Ecto neural progenitor cell (in vitro differentiated cells): ENCODE data around the gene OXSR1.
"Not testable (repeated sequence)": the region's sequence is repeated elsewhere in the genome, so short reads cannot be mapped to it uniquely, and the experiment has no call there.

Source experiments
- DNase-seq: peaks from one replicate; pipeline ENCODE4 v3.0.0-alpha.2; 2018; ENCODE audit warnings: low spot score

The OXSR1 gene

DNA sequence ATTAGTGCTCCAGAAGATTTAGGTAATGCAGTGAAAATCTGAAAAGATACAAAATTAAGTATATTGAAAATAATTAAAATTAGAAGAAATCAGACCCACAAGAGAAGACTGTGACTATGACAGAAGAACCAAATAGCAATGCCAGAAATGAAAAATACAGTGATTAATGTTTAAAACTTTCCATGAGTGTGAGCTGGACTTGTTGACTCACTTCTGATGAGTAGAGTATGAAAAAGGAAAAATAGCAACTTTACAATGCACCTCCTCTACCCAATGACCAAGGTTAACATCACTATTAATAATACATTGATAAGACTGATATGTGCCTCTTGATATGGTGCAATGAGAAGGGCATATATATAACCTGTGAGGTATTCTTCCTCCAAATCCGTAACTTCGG is 60.9 kb downstream of the OXSR1 start:
- no peak for DNase-seq

DNA sequence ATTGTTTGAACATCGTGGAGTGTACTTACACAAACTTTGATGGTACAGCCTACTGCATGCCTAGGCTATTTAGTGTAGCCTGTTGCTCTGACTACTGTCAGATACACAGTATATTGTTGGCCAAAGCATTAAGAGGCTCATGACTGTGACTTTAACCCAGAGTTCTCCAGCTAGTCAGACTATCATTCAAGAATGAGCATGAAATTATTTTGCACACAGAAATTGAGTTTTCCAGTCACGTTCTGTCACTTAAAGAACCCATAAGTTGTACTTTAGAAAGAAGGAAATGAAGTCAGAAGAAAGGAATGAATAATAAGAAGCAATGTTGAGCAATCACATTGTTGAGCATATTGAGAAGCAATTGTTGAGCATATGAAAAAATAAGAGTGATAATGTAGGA is 62.7 kb downstream of the OXSR1 start:
- DNase-seq = no peak

- DNase-seq = no peak
Measured at GRCh38 chr3:38229036-38229435, 63.7 kb downstream of the OXSR1 start.

GRCh38 chr3:38232701-38233100 is 67.4 kb downstream of the OXSR1 start:
- no peak for DNase-seq

GRCh38 chr3:38235466-38235865 is 70.1 kb downstream of the OXSR1 start:
- DNase-seq = no peak

DNA sequence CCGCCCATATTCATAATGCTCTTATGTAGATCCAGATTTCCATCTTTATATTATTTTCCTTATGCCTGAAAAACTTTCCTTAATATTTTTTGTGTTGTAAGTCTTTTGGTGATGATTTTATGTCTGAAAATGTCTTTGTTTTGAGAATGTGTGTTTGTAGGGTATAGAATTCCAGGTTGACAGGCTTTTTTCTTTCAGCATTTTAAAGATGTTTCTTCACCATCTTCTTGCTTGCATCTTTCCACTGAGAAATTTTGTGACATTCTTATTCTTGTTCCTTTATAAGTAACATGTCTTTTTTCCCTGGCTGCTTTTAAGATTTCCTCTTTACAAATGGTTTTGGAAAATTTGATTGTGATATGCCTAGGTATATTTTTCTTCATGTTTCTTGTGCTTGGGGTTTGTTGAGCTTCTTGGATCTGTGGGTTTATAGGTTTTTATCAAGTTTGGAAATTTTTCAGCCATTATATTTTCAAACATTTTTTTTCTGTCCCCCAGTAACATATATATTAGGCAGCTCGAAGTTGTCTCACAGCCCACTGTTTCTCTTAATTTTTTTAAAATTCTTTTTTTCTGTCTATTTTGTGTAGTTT is 73.2 kb downstream of the OXSR1 start:
- no peak for DNase-seq

DNA sequence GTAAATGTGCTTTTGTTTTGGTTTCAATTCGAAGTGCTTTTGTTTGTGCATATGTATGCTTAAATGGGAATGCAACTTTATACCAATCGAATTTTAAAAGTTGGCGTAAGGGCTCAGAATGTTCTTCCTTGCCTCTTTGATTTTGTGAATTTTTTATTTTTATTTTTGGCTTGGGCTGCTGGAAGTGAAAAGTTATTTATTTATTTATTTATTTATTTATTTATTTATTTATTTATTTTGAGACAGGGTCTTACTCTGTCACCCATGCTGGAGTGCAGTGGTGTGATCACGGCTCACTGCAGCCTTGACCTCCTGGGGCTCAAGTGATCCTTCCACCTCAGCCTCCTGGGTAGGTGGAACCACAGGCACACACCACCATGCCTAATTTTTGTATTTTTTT is 77.5 kb downstream of the OXSR1 start:
- DNase-seq = not testable (repeated sequence)

- no peak for DNase-seq
Measured at GRCh38 chr3:38245930-38246329, 80.6 kb downstream of the OXSR1 start.

- no peak for DNase-seq
Measured at GRCh38 chr3:38247366-38248035, 82.2 kb downstream of the OXSR1 start.

- no peak for DNase-seq
Measured at GRCh38 chr3:38250198-38250597, 84.9 kb downstream of the OXSR1 start.

DNA sequence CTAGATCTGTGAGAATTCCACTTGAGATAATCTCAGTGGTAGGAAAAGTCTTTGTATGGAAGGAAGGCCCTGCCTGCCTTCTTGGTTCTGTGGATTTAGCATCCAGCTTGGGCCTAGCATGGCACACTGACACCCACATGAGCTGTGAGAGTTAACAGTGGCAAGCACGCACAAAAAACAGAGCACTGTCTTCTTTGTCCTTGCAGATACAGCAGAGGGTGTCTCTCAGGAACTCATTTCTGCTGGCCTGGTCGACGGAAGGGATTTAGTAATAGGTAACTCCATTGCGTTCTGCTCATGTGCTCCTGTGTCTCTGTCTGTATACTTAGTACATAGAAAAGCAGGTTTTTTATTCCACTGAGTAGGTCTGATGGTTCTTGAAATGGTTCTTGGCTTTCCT is 85.9 kb downstream of the OXSR1 start:
- DNase-seq = no peak

GRCh38 chr3:38253704-38254103 is 88.4 kb downstream of the OXSR1 start:
- DNase-seq = no peak

DNA sequence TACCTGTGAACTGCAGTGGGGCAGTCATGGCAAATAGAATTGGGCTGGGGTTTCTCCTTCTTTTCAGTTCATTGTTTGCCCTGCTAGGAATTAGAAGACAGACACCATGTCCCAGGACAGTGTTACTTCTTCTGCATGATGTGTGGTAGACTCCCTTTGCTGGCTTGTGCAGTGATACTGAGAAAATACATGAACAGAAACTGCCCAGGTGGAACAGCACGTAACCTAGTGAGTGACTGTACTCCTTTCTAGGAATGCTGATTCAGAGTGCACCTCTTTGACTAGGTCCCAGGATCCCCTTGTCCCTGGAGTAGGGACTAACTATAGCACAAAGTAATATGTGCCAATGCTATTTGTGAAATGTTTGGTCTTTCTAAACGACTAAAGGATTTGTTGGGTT is 89.5 kb downstream of the OXSR1 start:
- DNase-seq = no peak

GRCh38 chr3:38255627-38256026 is 90.3 kb downstream of the OXSR1 start:
- no peak for DNase-seq

GRCh38 chr3:38257583-38257982 is 92.2 kb downstream of the OXSR1 start:
- no peak for DNase-seq

DNA sequence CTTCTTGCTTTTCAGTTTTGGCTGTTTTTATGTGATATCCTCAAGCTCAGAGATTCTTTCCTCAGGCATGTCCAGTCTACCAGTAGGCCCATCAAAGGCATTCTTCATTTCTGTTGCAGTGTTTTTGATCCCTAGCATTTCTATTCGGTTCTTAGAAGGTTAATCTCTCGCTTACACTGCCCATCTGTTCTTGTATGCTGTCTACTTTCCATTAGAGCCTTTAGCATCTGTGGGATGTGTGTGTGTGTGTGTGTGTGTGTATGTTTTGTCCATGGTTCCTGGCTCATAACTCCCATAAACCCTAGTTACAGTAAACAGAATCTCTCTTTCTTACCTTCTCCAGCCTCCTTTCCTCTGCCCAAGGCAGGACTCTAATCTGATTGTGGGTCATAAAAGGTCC is 95.1 kb downstream of the OXSR1 start:
- no peak for DNase-seq

DNA sequence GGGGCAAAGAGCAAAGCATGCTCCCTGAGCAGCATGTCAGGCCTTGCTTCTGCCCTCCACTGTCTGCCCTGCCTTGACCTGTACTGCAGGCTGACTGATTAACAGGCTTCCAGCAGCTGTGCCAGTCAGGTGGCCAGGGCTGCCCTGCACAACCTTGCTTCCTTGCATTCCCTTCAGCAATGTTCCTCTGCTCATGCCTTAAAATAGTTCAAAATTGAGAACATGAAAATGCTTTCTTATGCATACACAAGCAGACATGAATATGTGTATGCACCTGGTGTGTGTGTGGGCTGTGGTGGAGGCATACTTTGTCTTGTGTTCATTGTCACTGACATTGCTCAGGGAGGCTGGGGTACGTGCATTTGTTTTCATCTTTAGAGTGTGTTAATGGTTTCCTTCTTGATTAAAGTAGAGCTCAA is 99.0 kb downstream of the OXSR1 start:
- DNase-seq = no peak

DNA sequence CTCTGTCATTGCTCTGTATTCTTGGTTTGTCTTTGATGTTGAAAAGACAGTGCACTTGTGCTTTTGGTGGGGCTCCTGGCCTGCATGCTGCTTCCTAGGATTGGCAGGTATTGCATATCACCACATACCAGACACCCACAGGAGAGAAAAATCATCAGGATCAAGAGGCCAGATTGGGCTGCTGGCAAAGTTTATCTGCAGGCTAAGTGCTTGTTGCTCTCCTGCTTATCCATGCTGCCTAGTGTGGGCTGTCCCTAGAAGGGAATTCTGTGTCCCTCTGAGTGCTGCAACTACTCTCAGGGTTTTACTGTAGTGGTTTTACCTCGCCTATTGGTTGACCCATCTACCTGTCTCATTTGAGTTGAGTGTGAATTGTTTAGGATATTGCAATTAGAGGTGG is 99.4 kb downstream of the OXSR1 start:
- no peak for DNase-seq

DNA sequence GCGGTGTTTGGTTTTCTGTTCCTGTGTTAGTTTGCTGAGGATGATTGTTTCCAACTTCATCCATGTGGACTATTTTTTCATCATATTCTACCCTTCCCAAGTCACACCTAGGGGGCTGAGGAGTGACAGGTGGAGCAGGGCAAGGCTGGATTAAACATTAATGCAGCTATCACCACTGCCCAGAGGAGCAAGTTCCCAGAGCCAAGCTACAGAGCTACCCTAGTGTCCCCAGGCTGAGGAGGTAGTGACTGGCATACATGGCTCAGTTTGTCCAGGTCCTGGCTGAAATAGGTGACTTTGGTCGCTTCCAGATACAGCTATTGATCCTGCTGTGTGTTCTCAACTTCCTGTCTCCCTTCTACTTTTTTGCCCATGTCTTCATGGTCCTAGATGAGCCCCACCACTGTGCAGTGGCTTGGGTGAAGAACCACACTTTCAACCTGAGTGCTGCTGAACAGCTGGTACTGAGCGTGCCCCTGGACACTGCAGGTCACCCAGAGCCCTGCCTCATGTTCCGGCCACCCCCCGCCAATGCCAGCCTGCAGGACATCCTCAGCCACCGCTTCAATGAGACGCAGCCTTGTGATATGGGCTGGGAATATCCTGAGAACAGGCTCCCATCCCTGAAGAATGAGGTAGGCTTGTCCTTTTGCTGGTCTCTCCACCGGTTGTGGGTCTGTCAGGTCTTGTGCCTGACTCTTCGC is 100.4 kb downstream of the OXSR1 start, which contains the start of gene SLC22A13:
Gene SLC22A13 (plus strand): TSS at position 209 of the 704 bp plus-strand sequence. CDS start 49 bp downstream, at position 258.
- DNase-seq = no peak

GRCh38 chr3:38266810-38267209 is 101.5 kb downstream of the OXSR1 start:
- no peak for DNase-seq

DNA sequence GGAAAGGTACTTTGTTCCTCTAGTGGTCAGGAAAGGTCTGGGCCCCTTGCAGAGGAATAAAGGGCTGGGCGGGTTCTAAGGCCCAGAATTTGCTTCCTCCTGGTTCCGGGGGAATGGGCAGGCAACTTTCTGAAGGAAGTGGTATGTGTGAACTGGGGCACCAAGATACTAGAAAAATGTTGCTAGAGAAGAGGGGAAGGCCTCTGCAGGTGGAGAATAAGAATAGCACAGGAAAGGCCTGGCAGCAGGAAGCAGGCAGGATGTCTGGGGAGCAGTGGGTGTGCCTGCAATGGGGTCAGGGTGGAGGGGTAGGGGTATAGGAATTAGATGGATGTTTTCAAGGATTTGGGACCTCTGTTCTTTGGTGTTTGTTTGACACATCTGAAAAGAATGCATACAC is 102.3 kb downstream of the OXSR1 start:
- DNase-seq = no peak

DNA sequence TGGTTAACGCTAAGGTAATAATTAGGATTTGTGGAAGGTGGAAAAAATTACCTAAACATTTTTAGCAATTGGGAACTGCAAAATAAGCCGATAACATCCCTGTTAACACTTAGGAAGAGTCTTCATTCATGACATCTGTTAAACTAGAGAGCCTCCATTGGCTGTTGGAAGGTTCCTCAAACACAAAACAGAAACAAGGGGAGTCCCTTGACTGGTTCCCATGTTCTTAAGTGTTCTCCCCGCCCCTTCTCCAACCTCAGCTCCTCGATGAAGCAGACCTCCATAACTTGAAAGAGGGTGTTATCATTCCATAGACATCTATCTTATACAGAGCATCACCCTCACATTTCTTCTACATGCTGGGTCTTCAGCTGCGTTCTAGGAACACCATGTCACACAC is 102.8 kb downstream of the OXSR1 start:
- DNase-seq = no peak

DNA sequence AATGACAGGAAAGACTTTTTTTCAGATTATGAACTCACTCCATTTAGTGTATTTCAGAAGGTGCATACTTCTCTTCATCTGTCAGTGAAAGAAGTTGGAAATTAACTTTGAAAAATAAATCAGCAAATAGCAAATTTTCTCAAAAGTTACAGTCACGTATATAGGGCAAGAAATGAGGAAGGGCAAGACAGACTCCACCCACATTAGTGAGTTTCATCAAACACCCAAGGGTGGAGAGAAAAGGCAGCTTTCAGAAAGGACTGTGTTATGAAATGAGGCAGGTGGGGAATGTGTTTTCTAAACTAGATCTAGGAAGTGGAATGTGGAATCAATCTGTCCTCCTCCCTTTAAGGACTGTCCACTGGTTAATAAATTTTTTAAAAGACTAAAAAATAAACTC is 103.2 kb downstream of the OXSR1 start:
- DNase-seq = no peak
